ENCODE results near the gene MRPS15.
"Not testable (repeated sequence)": the region's sequence is repeated elsewhere in the genome, so short reads cannot be mapped to it uniquely, and the experiment has no call there.

MRPS15 gene

DNA sequence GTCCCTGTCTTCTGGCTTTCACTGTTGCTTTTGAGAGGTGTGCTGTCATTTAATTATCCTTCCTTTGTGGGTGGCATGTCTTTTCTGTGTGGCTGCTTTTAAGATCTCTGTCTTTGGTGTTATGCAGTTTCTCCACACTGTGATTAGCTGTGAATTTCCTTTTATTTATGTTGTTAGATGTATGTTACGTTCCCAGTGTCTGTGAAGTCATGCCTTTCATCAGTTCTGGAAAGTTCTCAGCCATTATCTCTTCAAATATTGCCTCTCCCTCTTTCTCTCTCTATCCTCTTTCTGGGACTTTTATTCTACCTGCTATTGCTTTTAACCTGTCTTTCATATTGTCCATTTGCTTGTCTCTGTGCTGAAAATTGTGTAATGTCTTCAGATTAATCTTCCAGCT is 39.5 kb upstream of the MRPS15 start:
- H3K27me3 ChIP-seq (ENCODE audit: insufficient read depth, poor library complexity, severe bottlenecking): no peaks in the 10 kb centered on the region
- TF ChIP-seq, protein P1, sequence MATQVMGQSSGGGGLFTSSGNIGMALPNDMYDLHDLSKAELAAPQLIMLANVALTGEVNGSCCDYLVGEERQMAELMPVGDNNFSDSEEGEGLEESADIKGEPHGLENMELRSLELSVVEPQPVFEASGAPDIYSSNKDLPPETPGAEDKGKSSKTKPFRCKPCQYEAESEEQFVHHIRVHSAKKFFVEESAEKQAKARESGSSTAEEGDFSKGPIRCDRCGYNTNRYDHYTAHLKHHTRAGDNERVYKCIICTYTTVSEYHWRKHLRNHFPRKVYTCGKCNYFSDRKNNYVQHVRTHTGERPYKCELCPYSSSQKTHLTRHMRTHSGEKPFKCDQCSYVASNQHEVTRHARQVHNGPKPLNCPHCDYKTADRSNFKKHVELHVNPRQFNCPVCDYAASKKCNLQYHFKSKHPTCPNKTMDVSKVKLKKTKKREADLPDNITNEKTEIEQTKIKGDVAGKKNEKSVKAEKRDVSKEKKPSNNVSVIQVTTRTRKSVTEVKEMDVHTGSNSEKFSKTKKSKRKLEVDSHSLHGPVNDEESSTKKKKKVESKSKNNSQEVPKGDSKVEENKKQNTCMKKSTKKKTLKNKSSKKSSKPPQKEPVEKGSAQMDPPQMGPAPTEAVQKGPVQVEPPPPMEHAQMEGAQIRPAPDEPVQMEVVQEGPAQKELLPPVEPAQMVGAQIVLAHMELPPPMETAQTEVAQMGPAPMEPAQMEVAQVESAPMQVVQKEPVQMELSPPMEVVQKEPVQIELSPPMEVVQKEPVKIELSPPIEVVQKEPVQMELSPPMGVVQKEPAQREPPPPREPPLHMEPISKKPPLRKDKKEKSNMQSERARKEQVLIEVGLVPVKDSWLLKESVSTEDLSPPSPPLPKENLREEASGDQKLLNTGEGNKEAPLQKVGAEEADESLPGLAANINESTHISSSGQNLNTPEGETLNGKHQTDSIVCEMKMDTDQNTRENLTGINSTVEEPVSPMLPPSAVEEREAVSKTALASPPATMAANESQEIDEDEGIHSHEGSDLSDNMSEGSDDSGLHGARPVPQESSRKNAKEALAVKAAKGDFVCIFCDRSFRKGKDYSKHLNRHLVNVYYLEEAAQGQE (IDR thresholded peaks at IDR 0.05; ENCODE audit: insufficient replicate concordance, low read depth): no peak
- no peak for TF ChIP-seq GABPA (IDR thresholded peaks at IDR 0.05; ENCODE audit: low read depth)
- no peak for TF ChIP-seq POLR2AphosphoS5 (IDR thresholded peaks at IDR 0.05; ENCODE audit: low read depth)
- H3K4me3 ChIP-seq (replicated peaks; ENCODE audit: insufficient read depth, low read length): no peak overlapping the region
- H3K27ac ChIP-seq (replicated peaks): no peak overlapping the region
- no peak for DNase-seq (ENCODE audit: low read depth in 1 of 2, low spot score in 1 of 2)

DNA sequence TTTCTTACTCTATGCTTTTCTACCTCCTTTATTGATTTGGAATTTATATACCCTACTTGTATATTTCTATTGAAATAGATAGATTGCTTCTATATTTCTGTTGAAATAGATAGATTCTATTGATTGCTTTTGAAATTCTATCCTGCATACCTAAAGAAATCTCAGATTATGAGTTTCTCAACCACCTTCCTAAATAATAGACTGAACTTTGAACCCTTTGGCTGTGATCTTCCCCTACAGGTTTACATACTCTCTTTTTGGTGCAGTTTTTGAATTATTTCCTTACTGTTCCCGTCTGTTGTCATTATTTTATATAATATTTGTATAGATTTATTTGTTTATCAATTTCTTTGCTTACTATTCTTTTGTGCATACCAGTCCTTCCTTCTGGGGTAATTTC is 39.0 kb upstream of the MRPS15 start:
- Histone ChIP-seq H3K27me3 (ENCODE audit: insufficient read depth, poor library complexity, severe bottlenecking) (no peaks in the 10 kb centered on the region), H3K27ac (replicated peaks) (no peak overlapping the region), H3K4me3 (replicated peaks; ENCODE audit: insufficient read depth, low read length) (no peak overlapping the region)
- TF ChIP-seq SPI1 (IDR thresholded peaks at IDR 0.05; ENCODE audit: borderline replicate concordance, low read depth) (no peak), GABPA (IDR thresholded peaks at IDR 0.05; ENCODE audit: low read depth) (no peak), POLR2AphosphoS5 (IDR thresholded peaks at IDR 0.05; ENCODE audit: low read depth) (no peak)
- TF ChIP-seq, protein P1 (IDR thresholded peaks at IDR 0.05; ENCODE audit: insufficient replicate concordance, low read depth): no peak
- TF ChIP-seq, protein P2, sequence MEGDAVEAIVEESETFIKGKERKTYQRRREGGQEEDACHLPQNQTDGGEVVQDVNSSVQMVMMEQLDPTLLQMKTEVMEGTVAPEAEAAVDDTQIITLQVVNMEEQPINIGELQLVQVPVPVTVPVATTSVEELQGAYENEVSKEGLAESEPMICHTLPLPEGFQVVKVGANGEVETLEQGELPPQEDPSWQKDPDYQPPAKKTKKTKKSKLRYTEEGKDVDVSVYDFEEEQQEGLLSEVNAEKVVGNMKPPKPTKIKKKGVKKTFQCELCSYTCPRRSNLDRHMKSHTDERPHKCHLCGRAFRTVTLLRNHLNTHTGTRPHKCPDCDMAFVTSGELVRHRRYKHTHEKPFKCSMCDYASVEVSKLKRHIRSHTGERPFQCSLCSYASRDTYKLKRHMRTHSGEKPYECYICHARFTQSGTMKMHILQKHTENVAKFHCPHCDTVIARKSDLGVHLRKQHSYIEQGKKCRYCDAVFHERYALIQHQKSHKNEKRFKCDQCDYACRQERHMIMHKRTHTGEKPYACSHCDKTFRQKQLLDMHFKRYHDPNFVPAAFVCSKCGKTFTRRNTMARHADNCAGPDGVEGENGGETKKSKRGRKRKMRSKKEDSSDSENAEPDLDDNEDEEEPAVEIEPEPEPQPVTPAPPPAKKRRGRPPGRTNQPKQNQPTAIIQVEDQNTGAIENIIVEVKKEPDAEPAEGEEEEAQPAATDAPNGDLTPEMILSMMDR (IDR thresholded peaks at IDR 0.05; ENCODE audit: insufficient read depth, low read length): no peak
- DNase-seq (ENCODE audit: low read depth in 1 of 2, low spot score in 1 of 2): no peak

DNA sequence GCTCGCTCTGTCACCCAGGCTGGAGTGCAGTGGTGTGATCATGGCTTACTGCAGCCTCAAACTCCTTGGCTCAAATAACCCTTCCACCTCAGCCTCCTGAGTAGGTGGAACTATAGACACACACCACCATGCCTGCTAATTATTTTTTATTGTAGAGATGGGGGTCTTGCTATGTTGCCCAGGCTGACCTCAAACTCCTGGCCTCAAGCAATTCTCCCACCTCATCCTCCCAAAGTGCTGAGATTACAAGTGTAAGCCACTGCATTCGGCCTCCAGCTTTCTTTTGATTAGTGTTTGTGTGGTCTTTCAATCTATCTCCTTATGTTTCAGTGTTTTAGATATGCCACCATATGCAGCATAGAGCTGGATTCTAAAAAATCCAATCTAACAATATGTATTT is 38.4 kb upstream of the MRPS15 start:
- no peaks in the 10 kb centered on the region for H3K27me3 ChIP-seq (ENCODE audit: insufficient read depth, poor library complexity, severe bottlenecking)
- no peak for DNase-seq (ENCODE audit: low read depth in 1 of 2, low spot score in 1 of 2)
- H3K27ac ChIP-seq (replicated peaks): no peak overlapping the region
- TF ChIP-seq SPI1 (IDR thresholded peaks at IDR 0.05; ENCODE audit: borderline replicate concordance, low read depth): no peak
- no peak for TF ChIP-seq GABPA (IDR thresholded peaks at IDR 0.05; ENCODE audit: low read depth)
- no peak overlapping the region for H3K4me3 ChIP-seq (replicated peaks; ENCODE audit: insufficient read depth, low read length)

DNA sequence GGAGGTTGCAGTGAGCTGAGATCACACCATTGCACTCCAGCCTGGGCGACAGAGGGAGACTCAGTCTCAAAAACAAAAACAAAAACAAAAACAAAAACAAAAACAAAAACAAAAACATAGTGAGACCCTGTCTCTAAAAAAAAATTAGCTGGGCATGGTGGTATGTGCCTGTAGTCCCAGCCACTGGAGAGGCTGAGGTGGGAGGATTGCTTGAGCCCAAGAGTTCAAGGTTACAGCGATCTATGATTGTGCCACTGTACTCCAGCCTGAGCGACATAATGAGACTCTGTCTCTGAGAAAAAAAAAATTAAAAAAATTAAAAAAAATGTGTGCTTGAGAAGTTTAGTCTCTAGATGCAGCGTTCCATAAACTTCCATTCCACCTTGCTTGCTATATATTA is 37.7 kb upstream of the MRPS15 start:
- not testable (repeated sequence) for H3K27me3 ChIP-seq (ENCODE audit: insufficient read depth, poor library complexity, severe bottlenecking); DNase-seq (ENCODE audit: low read depth in 1 of 2, low spot score in 1 of 2); H3K27ac ChIP-seq (replicated peaks); H3K4me3 ChIP-seq (replicated peaks; ENCODE audit: insufficient read depth, low read length)

DNA sequence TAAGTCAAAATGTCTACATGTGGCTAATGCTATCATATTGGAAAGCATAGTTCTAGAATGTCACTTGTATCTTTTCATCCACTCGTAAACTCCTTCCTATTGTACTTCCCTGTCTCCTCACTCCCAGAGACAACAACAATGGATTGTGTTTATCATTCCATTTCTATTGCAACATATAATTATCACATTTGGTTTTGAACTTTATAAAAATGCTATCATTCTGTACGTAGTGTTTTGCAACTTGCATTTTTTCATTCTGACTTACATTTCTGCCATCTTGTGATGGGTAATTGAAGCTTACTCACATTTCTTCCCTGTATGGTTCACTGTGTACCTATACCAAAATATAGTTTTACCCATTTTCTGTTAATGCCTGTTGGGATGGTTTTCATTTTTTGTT is 33.0 kb upstream of the MRPS15 start:
- H3K27me3 ChIP-seq (ENCODE audit: insufficient read depth, poor library complexity, severe bottlenecking): no peaks in the 10 kb centered on the region
- no peak for DNase-seq (ENCODE audit: low read depth in 1 of 2, low spot score in 1 of 2)
- TF ChIP-seq, protein P1 (IDR thresholded peaks at IDR 0.05; ENCODE audit: insufficient replicate concordance, low read depth): no peak
- H3K4me3 ChIP-seq (replicated peaks; ENCODE audit: insufficient read depth, low read length): no peak overlapping the region
- no peak overlapping the region for H3K27ac ChIP-seq (replicated peaks)

All from HL-60 (cell line).